CD14-positive monocyte (primary cell): Measurements from ENCODE around the gene PON2. TPM values are rescaled to one million over a fixed set of nuclear protein-coding genes. Genes with fewer than 3 reads are reported as not detected.

Source experiments
- DNase-seq, 3 donors: peaks; one replicate each; pipeline ENCODE4 v3.0.0-alpha.2; 2011 to 2022
- H2AFZ ChIP-seq: 2 replicates; pipeline ENCODE4 v1.6.0; 2012; ENCODE audit warnings: mild to moderate bottlenecking, low read depth, low read length, inconsistent platforms; ENCODE audit not compliant: insufficient read depth, poor library complexity, severe bottlenecking
- H3K27ac ChIP-seq, 2 donors: 1 replicate in 1 of 2; 2 replicates in 1 of 2; pipeline ENCODE4 v1.5.1; 2012 to 2013; ENCODE audit warnings: low read length in 2 of 2, control low read depth in 1 of 2, inconsistent platforms in 1 of 2, low read depth in 1 of 2, mild to moderate bottlenecking in 1 of 2
- H3K27me3 ChIP-seq, 2 donors: one replicate each; pipeline versions ENCODE4 v1.6.0 to v1.6.1; 2011 to 2013; ENCODE audit warnings: low read length in 2 of 2; ENCODE audit not compliant: control insufficient read depth in 2 of 2, insufficient read depth in 2 of 2
- H3K36me3 ChIP-seq, 2 donors: replicated peaks in 1 of 2; 1 replicate in 1 of 2; 2 replicates in 1 of 2; pipeline versions ENCODE4 v1.5.1 to v1.6.1; 2012 to 2013; ENCODE audit warnings: low read length in 2 of 2, control low read depth in 1 of 2, inconsistent platforms in 1 of 2, mild to moderate bottlenecking in 1 of 2; ENCODE audit not compliant: insufficient read depth in 2 of 2, control insufficient read depth in 1 of 2
- H3K4me1 ChIP-seq, 2 donors: 1 replicate in 1 of 2; 2 replicates in 1 of 2; pipeline versions ENCODE4 v1.5.1 to v1.6.1; 2012 to 2013; ENCODE audit warnings: low read length in 2 of 2, control low read depth in 1 of 2, inconsistent platforms in 1 of 2, mild to moderate bottlenecking in 1 of 2, moderate library complexity in 1 of 2; ENCODE audit not compliant: insufficient read depth in 2 of 2, control insufficient read depth in 1 of 2
- H3K4me2 ChIP-seq: replicated peaks from 2 replicates; pipeline ENCODE3; 2012; ENCODE audit warnings: low read length, moderate library complexity, mild to moderate bottlenecking; ENCODE audit not compliant: poor library complexity, severe bottlenecking; ENCODE audit errors: extremely low read depth
- H3K4me3 ChIP-seq, 3 experiments: fragments of 200-600 bp in 1 of 3; sonication (generic) in 1 of 3; replicated peaks in 1 of 3; 1 replicate in 2 of 3; 2 replicates in 1 of 3; pipeline ENCODE4 v1.5.1; 2011 to 2013; ENCODE audit warnings: low read length in 3 of 3, mild to moderate bottlenecking in 3 of 3, control low read depth in 2 of 3, low read depth in 2 of 3, inconsistent platforms in 1 of 3, moderate library complexity in 1 of 3
- H3K79me2 ChIP-seq: 2 replicates; pipeline ENCODE4 v1.6.0; 2012; ENCODE audit warnings: mild to moderate bottlenecking, control low read depth, inconsistent platforms, low read length, moderate library complexity; ENCODE audit not compliant: insufficient read depth
- H3K9ac ChIP-seq: 2 replicates; pipeline ENCODE4 v1.6.0; 2017; ENCODE audit warnings: low read length, mild to moderate bottlenecking; ENCODE audit not compliant: insufficient read depth, poor library complexity, severe bottlenecking
- H3K9me3 ChIP-seq, 2 donors: replicated peaks in 1 of 2; 1 replicate in 1 of 2; 2 replicates in 1 of 2; pipeline versions ENCODE4 v1.5.1 to v1.6.1; 2012 to 2013; ENCODE audit warnings: low read length in 2 of 2, control low read depth in 1 of 2; ENCODE audit not compliant: control insufficient read depth in 1 of 2, insufficient read depth in 1 of 2
- H4K20me1 ChIP-seq: 2 replicates; pipeline ENCODE4 v1.6.0; 2012; ENCODE audit warnings: mild to moderate bottlenecking, low read length, control low read depth, moderate library complexity; ENCODE audit not compliant: insufficient read depth
- H3K27ac Mint-ChIP-seq, 7 donors: one replicate each; pipeline ENCODE4 v1.8.0; 2020; ENCODE audit warnings: mild to moderate bottlenecking in 7 of 7, mixed read lengths in 7 of 7, moderate library complexity in 6 of 7, inconsistent platforms in 2 of 7
- H3K27me3 Mint-ChIP-seq, 3 donors: one replicate each; pipeline ENCODE4 v1.8.0; 2021 to 2022; ENCODE audit warnings: low read depth in 3 of 3, mild to moderate bottlenecking in 3 of 3, mixed read lengths in 3 of 3, moderate library complexity in 3 of 3, inconsistent platforms in 1 of 3
- H3K36me3 Mint-ChIP-seq, 2 donors: one replicate each; pipeline ENCODE4 v1.8.0; 2020; ENCODE audit warnings: mixed read lengths in 2 of 2, inconsistent platforms in 1 of 2, mild to moderate bottlenecking in 1 of 2
- H3K4me1 Mint-ChIP-seq: one replicate; pipeline ENCODE4 v1.8.0; 2020; ENCODE audit warnings: mild to moderate bottlenecking, mixed read lengths
- H3K4me3 Mint-ChIP-seq, 2 donors: one replicate each; pipeline ENCODE4 v1.8.0; 2020; ENCODE audit warnings: mild to moderate bottlenecking in 2 of 2, mixed read lengths in 2 of 2, moderate library complexity in 1 of 2
- H3K9me3 Mint-ChIP-seq, 7 donors: one replicate each; pipeline ENCODE4 v1.8.0; 2020 to 2022; ENCODE audit warnings: mixed read lengths in 7 of 7, mild to moderate bottlenecking in 6 of 7, moderate library complexity in 6 of 7, inconsistent platforms in 2 of 7
- WGBS: methylation state at CpG from one replicate; pipeline ENCODE4 v1.1.5; 2013; ENCODE audit warnings: missing lambda C conversion rate; ENCODE audit not compliant: insufficient coverage; 5-methylcytosine and 5-hydroxymethylcytosine counted together
- intact Hi-C, 2 donors: fragments of 100-400 bp; cut with micrococcal nuclease; formaldehyde crosslinking; loops; one replicate each; pipeline versions ENCODE4 v1.15.0 to v1.15.1; 2023
- polyA plus RNA-seq, 3 donors: library from polyadenylated mRNA; depleted of rRNA in 1 of 3; unstranded in 2 of 3; stranded (reverse) in 1 of 3; fragments of 300-500 nt in 2 of 3; fragments of >200 nt in 1 of 3; fragmentation: Illumina TruSeq in 2 of 3; gene quantifications; 1 replicate in 2 of 3; 2 replicates in 1 of 3; pipeline ENCODE4 v1.2.3, GENCODE V29; 2012 to 2021
- TF ChIP-seq, protein P1 (sequence below): fragments of 200-600 bp; IDR thresholded peaks from one replicate; pipeline ENCODE4 v1.8.0; 2022; ENCODE audit warnings: antibody characterized with exemption, mild to moderate bottlenecking

PON2 gene
- polyA plus RNA-seq, 3 donors, result 11.5 to 14.7 (median 14.4) TPM

DNA sequence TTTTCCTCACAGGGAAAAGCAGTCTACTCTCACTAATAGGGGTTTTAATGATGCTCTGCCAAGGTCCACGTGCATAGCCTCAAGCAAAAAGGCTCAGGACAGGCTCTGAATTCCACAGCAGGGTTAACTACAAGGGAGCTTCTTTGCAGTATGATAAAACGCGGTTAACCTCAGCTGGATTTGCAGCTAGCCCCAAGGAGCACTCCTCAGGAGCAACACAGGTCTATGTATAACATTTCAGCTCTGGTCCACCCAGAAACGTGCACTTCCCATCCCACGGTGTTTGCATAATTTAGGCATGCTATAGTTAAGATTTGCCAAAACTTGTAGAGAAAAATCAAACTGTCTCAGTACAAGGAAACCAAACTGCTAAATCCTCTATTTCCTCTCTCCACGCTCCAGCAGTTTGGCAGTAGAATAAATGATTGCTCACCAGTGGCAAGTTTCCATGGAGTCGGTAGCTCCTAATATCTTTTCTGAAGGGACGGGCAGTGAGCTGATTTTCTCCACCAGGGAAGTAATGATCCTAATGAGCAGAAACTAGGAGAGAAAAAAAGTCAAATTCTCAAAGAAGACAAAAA, 37.8 kb upstream of the PON2 start:
- H3K27ac Mint-ChIP-seq, result no peak overlapping the region
- no peaks in the 10 kb centered on the region for H3K27me3 ChIP-seq
- no peak for DNase-seq
- no peak overlapping the region for H3K4me3 Mint-ChIP-seq
- no peaks in the 10 kb centered on the region for H3K9me3 ChIP-seq
- H3K4me2 ChIP-seq, result no peak overlapping the region
- no peak overlapping the region for H3K27ac ChIP-seq
- H3K27me3 Mint-ChIP-seq, result peaks cover 0 to under 1% (median under 1%) of the 10 kb centered on the region in 3 donors
- intact Hi-C loops, result loop anchor here in 1 of 2 donors (10.0 kb wide), 1 partner anchor 1028 kb away; no protein-coding TSS in a partner anchor
- no peaks in the 10 kb centered on the region for H3K36me3 ChIP-seq
- H2AFZ ChIP-seq, result no peak overlapping the region
- H4K20me1 ChIP-seq, result no peaks in the 10 kb centered on the region
- TF ChIP-seq, protein P1, sequence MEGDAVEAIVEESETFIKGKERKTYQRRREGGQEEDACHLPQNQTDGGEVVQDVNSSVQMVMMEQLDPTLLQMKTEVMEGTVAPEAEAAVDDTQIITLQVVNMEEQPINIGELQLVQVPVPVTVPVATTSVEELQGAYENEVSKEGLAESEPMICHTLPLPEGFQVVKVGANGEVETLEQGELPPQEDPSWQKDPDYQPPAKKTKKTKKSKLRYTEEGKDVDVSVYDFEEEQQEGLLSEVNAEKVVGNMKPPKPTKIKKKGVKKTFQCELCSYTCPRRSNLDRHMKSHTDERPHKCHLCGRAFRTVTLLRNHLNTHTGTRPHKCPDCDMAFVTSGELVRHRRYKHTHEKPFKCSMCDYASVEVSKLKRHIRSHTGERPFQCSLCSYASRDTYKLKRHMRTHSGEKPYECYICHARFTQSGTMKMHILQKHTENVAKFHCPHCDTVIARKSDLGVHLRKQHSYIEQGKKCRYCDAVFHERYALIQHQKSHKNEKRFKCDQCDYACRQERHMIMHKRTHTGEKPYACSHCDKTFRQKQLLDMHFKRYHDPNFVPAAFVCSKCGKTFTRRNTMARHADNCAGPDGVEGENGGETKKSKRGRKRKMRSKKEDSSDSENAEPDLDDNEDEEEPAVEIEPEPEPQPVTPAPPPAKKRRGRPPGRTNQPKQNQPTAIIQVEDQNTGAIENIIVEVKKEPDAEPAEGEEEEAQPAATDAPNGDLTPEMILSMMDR, result no peak
- no peaks in the 10 kb centered on the region for H3K79me2 ChIP-seq
- H3K9ac ChIP-seq, result no peak overlapping the region
- H3K4me3 ChIP-seq, result no peak overlapping the region
- no peaks in the 10 kb centered on the region for H3K36me3 Mint-ChIP-seq
- WGBS, result 97% methylated on average over 3 of the region's 8 CpGs
- peaks cover 2% of the 10 kb centered on the region for H3K4me1 Mint-ChIP-seq
- H3K4me1 ChIP-seq, result no peaks in the 10 kb centered on the region
- H3K9me3 Mint-ChIP-seq, result no peaks in the 10 kb centered on the region

DNA sequence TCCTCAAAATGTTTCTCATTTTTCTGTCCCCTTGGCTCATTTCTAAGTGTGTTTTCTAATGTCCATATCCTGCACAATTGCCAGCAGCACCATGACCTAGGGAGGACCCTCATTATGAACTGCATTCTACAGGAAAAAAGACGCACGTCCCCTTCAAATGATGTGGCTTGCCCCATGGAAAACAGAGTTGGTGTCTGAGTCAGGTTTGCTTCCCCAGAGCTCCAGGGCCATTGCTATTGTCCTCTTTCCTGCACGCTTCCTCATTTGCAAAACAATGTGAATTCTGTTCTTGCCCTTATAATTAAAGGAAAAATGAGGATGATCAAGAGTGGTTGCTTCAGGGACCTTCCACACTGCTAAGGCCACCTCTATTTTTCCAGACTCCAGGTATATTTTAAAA, 36.2 kb upstream of the PON2 start:
- Histone ChIP-seq H3K79me2 (no peaks in the 10 kb centered on the region), H3K4me3 (no peak overlapping the region), H3K4me2 (no peak overlapping the region), H3K9me3 (no peaks in the 10 kb centered on the region), H2AFZ (no peak overlapping the region), H3K4me1 (no peaks in the 10 kb centered on the region), H3K9ac (no peak overlapping the region), H3K27me3 (no peaks in the 10 kb centered on the region), H3K27ac (no peak overlapping the region), H3K36me3 (no peaks in the 10 kb centered on the region), H4K20me1 (no peaks in the 10 kb centered on the region)
- 100% methylated on average over 1 of the region's 3 CpGs for WGBS
- DNase-seq, result no peak
- TF ChIP-seq, protein P1, result no peak
- Mint-ChIP-seq H3K9me3 (peaks cover 0 to 2% (median 0%) of the 10 kb centered on the region in 7 donors), H3K27ac (no peak overlapping the region), H3K36me3 (no peaks in the 10 kb centered on the region), H3K27me3 (peaks cover 0 to 4% (median 2%) of the 10 kb centered on the region in 3 donors), H3K4me3 (no peak overlapping the region), H3K4me1 (peaks cover 2% of the 10 kb centered on the region)
- intact Hi-C loops, result loop anchor here in 1 of 2 donors (10.0 kb wide), 1 partner anchor 1026 kb away; no protein-coding TSS in a partner anchor
